ENCODE results near the gene RANGRF.
A peak's percentile ranks its signal among the peaks of the same experiment; 100 is the strongest.

RANGRF gene

GRCh38 chr17:8320262-8320661, 31.8 kb downstream of the RANGRF start:
- Histone ChIP-seq H2BK5ac (ENCODE audit: low read length) (no peak overlapping the region), H3K27ac (ENCODE audit: low read depth, low read length) (no peak overlapping the region), H3K4ac (ENCODE audit: low read depth, low read length) (no peak overlapping the region), H2AK5ac (ENCODE audit: low read length) (no peak overlapping the region), H2BK15ac (replicated peaks; ENCODE audit: low read depth) (no peak overlapping the region), H3K36me3 (ENCODE audit: control insufficient read depth, insufficient read depth, low read length) (no peaks in the 10 kb centered on the region), H3K18ac (ENCODE audit: low read length) (no peak overlapping the region), H3K56ac (ENCODE audit: low read length) (no peak overlapping the region), H3K4me2 (ENCODE audit: low read length) (no peak overlapping the region), H3K79me2 (ENCODE audit: control insufficient read depth, insufficient read depth, low read length) (no peaks in the 10 kb centered on the region), H3K23ac (ENCODE audit: low read length) (no peak overlapping the region), H2BK120ac (ENCODE audit: low read depth, low read length) (no peak overlapping the region), H3K4me1 (ENCODE audit: control insufficient read depth, low read depth, low read length) (peaks cover 2% of the 10 kb centered on the region), H3K79me1 (ENCODE audit: low read length) (no peaks in the 10 kb centered on the region), H3K4me3 (ENCODE audit: low read length) (no peak overlapping the region), H4K8ac (ENCODE audit: low read depth, low read length) (no peak overlapping the region), H3K27me3 (ENCODE audit: insufficient read depth, low read length, poor library complexity) (peaks cover 5% of the 10 kb centered on the region), H3K9ac (ENCODE audit: low read length) (no peak overlapping the region), H4K5ac (ENCODE audit: low read length) (no peak overlapping the region)
- DNase-seq: no peak
- WGBS (ENCODE audit: extremely low coverage, insufficient coverage, low lambda C conversion rate): no CpG with 5 or more reads among the region's 4 CpGs

GRCh38 chr17:8320990-8321389, 32.5 kb downstream of the RANGRF start:
- Histone ChIP-seq H3K27me3 (ENCODE audit: insufficient read depth, low read length, poor library complexity) (peaks cover 5% of the 10 kb centered on the region), H3K79me1 (ENCODE audit: low read length) (no peaks in the 10 kb centered on the region), H3K9ac (ENCODE audit: low read length) (no peak overlapping the region), H3K79me2 (ENCODE audit: control insufficient read depth, insufficient read depth, low read length) (no peaks in the 10 kb centered on the region), H3K18ac (ENCODE audit: low read length) (no peak overlapping the region), H4K5ac (ENCODE audit: low read length) (no peak overlapping the region), H2BK120ac (ENCODE audit: low read depth, low read length) (no peak overlapping the region), H4K8ac (ENCODE audit: low read depth, low read length) (no peak overlapping the region), H2BK15ac (replicated peaks; ENCODE audit: low read depth) (no peak overlapping the region), H3K4me2 (ENCODE audit: low read length) (no peak overlapping the region), H3K4ac (ENCODE audit: low read depth, low read length) (no peak overlapping the region), H3K4me1 (ENCODE audit: control insufficient read depth, low read depth, low read length) (no peaks in the 10 kb centered on the region), H3K36me3 (ENCODE audit: control insufficient read depth, insufficient read depth, low read length) (no peaks in the 10 kb centered on the region), H3K23ac (ENCODE audit: low read length) (no peak overlapping the region), H3K4me3 (ENCODE audit: low read length) (no peak overlapping the region), H2BK5ac (ENCODE audit: low read length) (no peak overlapping the region), H3K56ac (ENCODE audit: low read length) (no peak overlapping the region), H2AK5ac (ENCODE audit: low read length) (no peak overlapping the region), H3K27ac (ENCODE audit: low read depth, low read length) (no peak overlapping the region)
- WGBS (ENCODE audit: extremely low coverage, insufficient coverage, low lambda C conversion rate): no CpG with 5 or more reads among the region's 6 CpGs
- no peak for DNase-seq

- Histone ChIP-seq H3K27me3 (ENCODE audit: insufficient read depth, low read length, poor library complexity) (no peaks in the 10 kb centered on the region), H2BK5ac (ENCODE audit: low read length) (no peak overlapping the region), H4K5ac (ENCODE audit: low read length) (no peak overlapping the region), H3K27ac (ENCODE audit: low read depth, low read length) (no peak overlapping the region), H3K18ac (ENCODE audit: low read length) (no peak overlapping the region), H4K8ac (ENCODE audit: low read depth, low read length) (no peak overlapping the region), H2BK120ac (ENCODE audit: low read depth, low read length) (no peak overlapping the region), H3K23ac (ENCODE audit: low read length) (no peak overlapping the region), H3K79me2 (ENCODE audit: control insufficient read depth, insufficient read depth, low read length) (no peaks in the 10 kb centered on the region), H3K36me3 (ENCODE audit: control insufficient read depth, insufficient read depth, low read length) (no peaks in the 10 kb centered on the region), H3K79me1 (ENCODE audit: low read length) (no peaks in the 10 kb centered on the region), H3K4me2 (ENCODE audit: low read length) (no peak overlapping the region), H3K56ac (ENCODE audit: low read length) (no peak overlapping the region), H2BK15ac (replicated peaks; ENCODE audit: low read depth) (no peak overlapping the region), H3K4me3 (ENCODE audit: low read length) (no peak overlapping the region), H2AK5ac (ENCODE audit: low read length) (no peak overlapping the region), H3K4me1 (ENCODE audit: control insufficient read depth, low read depth, low read length) (no peaks in the 10 kb centered on the region), H3K9ac (ENCODE audit: low read length) (no peak overlapping the region), H3K4ac (ENCODE audit: low read depth, low read length) (no peak overlapping the region)
- no peak for DNase-seq
- no CpG with 5 or more reads among the region's 8 CpGs for WGBS (ENCODE audit: extremely low coverage, insufficient coverage, low lambda C conversion rate)
Measured at GRCh38 chr17:8322061-8322460, 33.6 kb downstream of the RANGRF start.

- Histone ChIP-seq H3K4me3 (ENCODE audit: low read length) (no peak overlapping the region), H3K36me3 (ENCODE audit: control insufficient read depth, insufficient read depth, low read length) (no peaks in the 10 kb centered on the region), H2BK15ac (replicated peaks; ENCODE audit: low read depth) (no peak overlapping the region), H3K4ac (ENCODE audit: low read depth, low read length) (no peak overlapping the region), H3K23ac (ENCODE audit: low read length) (no peak overlapping the region), H3K4me1 (ENCODE audit: control insufficient read depth, low read depth, low read length) (no peaks in the 10 kb centered on the region), H3K79me2 (ENCODE audit: control insufficient read depth, insufficient read depth, low read length) (no peaks in the 10 kb centered on the region), H3K79me1 (ENCODE audit: low read length) (no peaks in the 10 kb centered on the region), H2AK5ac (ENCODE audit: low read length) (no peak overlapping the region), H2BK5ac (ENCODE audit: low read length) (no peak overlapping the region), H3K18ac (ENCODE audit: low read length) (no peak overlapping the region), H3K27me3 (ENCODE audit: insufficient read depth, low read length, poor library complexity) (no peaks in the 10 kb centered on the region), H3K4me2 (ENCODE audit: low read length) (no peak overlapping the region), H4K5ac (ENCODE audit: low read length) (no peak overlapping the region), H3K56ac (ENCODE audit: low read length) (no peak overlapping the region), H3K9ac (ENCODE audit: low read length) (no peak overlapping the region), H3K27ac (ENCODE audit: low read depth, low read length) (no peak overlapping the region), H4K8ac (ENCODE audit: low read depth, low read length) (no peak overlapping the region), H2BK120ac (ENCODE audit: low read depth, low read length) (no peak overlapping the region)
- DNase-seq: no peak
- WGBS (ENCODE audit: extremely low coverage, insufficient coverage, low lambda C conversion rate): no CpG with 5 or more reads among the region's 5 CpGs
Measured at GRCh38 chr17:8324132-8324531, 35.7 kb downstream of the RANGRF start.

GRCh38 chr17:8324923-8325322, 36.5 kb downstream of the RANGRF start:
- H3K4me2 ChIP-seq (ENCODE audit: low read length): no peak overlapping the region
- no peak for DNase-seq
- H2BK15ac ChIP-seq (replicated peaks; ENCODE audit: low read depth): no peak overlapping the region
- no peak overlapping the region for H2AK5ac ChIP-seq (ENCODE audit: low read length)
- H3K27ac ChIP-seq (ENCODE audit: low read depth, low read length): no peak overlapping the region
- H3K79me1 ChIP-seq (ENCODE audit: low read length): no peaks in the 10 kb centered on the region
- no peak overlapping the region for H3K9ac ChIP-seq (ENCODE audit: low read length)
- H2BK120ac ChIP-seq (ENCODE audit: low read depth, low read length): no peak overlapping the region
- H3K79me2 ChIP-seq (ENCODE audit: control insufficient read depth, insufficient read depth, low read length): no peaks in the 10 kb centered on the region
- no peak overlapping the region for H3K4me3 ChIP-seq (ENCODE audit: low read length)
- H3K23ac ChIP-seq (ENCODE audit: low read length): no peak overlapping the region
- no peak overlapping the region for H2BK5ac ChIP-seq (ENCODE audit: low read length)
- H4K8ac ChIP-seq (ENCODE audit: low read depth, low read length): no peak overlapping the region
- H3K56ac ChIP-seq (ENCODE audit: low read length): no peak overlapping the region
- H4K5ac ChIP-seq (ENCODE audit: low read length): no peak overlapping the region
- WGBS (ENCODE audit: extremely low coverage, insufficient coverage, low lambda C conversion rate): no CpG with 5 or more reads among the region's 5 CpGs
- H3K18ac ChIP-seq (ENCODE audit: low read length): no peak overlapping the region
- no peaks in the 10 kb centered on the region for H3K4me1 ChIP-seq (ENCODE audit: control insufficient read depth, low read depth, low read length)
- H3K36me3 ChIP-seq (ENCODE audit: control insufficient read depth, insufficient read depth, low read length): no peaks in the 10 kb centered on the region
- no peak overlapping the region for H3K4ac ChIP-seq (ENCODE audit: low read depth, low read length)
- H3K27me3 ChIP-seq (ENCODE audit: insufficient read depth, low read length, poor library complexity): no peaks in the 10 kb centered on the region

- Histone ChIP-seq H3K4me2 (ENCODE audit: low read length) (peak overlapping the region; percentile 84), H3K18ac (ENCODE audit: low read length) (peak overlapping the region; percentile 65), H3K27ac (ENCODE audit: low read depth, low read length) (no peak overlapping the region), H3K23ac (ENCODE audit: low read length) (no peak overlapping the region), H2BK120ac (ENCODE audit: low read depth, low read length) (no peak overlapping the region), H3K79me2 (ENCODE audit: control insufficient read depth, insufficient read depth, low read length) (no peaks in the 10 kb centered on the region), H3K4ac (ENCODE audit: low read depth, low read length) (no peak overlapping the region), H3K9ac (ENCODE audit: low read length) (peak overlapping the region; percentile 70), H3K4me3 (ENCODE audit: low read length) (peak overlapping the region; percentile 29), H2AK5ac (ENCODE audit: low read length) (no peak overlapping the region), H2BK5ac (ENCODE audit: low read length) (no peak overlapping the region), H2BK15ac (replicated peaks; ENCODE audit: low read depth) (no peak overlapping the region), H4K8ac (ENCODE audit: low read depth, low read length) (peak overlapping the region; percentile 94), H3K36me3 (ENCODE audit: control insufficient read depth, insufficient read depth, low read length) (no peaks in the 10 kb centered on the region), H3K79me1 (ENCODE audit: low read length) (no peaks in the 10 kb centered on the region), H3K27me3 (ENCODE audit: insufficient read depth, low read length, poor library complexity) (no peaks in the 10 kb centered on the region), H3K56ac (ENCODE audit: low read length) (peak overlapping the region; percentile 86), H4K5ac (ENCODE audit: low read length) (no peak overlapping the region), H3K4me1 (ENCODE audit: control insufficient read depth, low read depth, low read length) (no peaks in the 10 kb centered on the region)
- DNase-seq: peak; percentile 49
- WGBS (ENCODE audit: extremely low coverage, insufficient coverage, low lambda C conversion rate): no CpG with 5 or more reads among the region's 48 CpGs
Measured at GRCh38 chr17:8326511-8327302, 38.2 kb downstream of the RANGRF start.
